GM19240 (cell line): Measurements from ENCODE around the gene RPL18A.
"Not testable (repeated sequence)": the region's sequence is repeated elsewhere in the genome, so short reads cannot be mapped to it uniquely, and the experiment has no call there.

Experiments used
- DNase-seq: peaks from one replicate; pipeline ENCODE4 v3.0.0; 2011; ENCODE audit warnings: low spot score; ENCODE audit not compliant: insufficient read length

The RPL18A gene

DNA sequence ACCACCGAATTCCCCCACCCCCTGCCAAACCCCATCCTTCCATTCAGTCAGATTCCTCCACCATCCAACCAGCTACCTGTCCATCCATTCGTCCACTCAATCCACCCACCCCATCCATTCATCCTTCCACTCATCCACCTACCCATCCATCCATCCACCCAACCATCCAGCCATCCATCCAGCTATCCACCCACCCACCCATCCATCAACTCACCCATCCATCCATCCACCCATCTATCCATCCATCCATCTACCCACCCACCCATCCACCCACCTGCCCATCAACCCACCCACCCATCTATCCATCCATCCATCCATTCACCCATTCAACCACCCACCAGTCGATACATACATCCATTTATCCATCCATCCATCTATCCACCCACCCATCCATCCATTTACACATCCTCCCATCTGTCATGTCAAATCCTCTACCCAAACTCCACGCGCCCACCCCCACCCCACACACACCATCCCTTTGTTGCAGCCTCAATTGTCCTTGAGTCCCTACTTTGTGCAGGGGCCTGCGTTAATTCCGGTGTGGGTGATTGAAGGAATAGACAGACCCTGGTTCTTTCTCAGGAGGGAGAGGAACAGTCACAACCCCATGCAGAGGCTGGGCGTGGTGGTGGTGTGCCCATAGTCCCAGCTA lies 6.7 kb downstream of the RPL18A start:
- no peak for DNase-seq

- no peak for DNase-seq
Measured at GRCh38 chr19:17866964-17867486, 7.3 kb downstream of the RPL18A start.

DNA sequence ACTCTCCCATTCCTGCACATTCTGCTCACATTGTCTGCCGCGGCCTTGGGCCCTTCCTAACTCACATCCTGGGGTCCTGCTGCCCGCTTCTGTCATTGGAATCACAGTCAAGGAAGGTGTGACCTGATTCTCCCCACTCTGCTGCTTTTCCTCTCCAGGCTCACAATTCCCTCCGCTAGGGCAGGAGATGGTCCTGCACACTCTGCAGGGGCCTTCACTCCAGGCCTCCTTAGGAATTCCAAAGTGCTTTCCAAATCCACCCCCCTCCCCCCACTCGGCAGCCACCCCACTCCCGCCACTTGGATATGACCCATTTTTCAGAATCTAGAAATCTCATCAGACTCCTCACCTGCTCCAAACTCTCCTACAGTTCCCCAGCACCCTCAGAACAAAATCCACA lies 9.0 kb downstream of the RPL18A start:
- no peak for DNase-seq

DNA sequence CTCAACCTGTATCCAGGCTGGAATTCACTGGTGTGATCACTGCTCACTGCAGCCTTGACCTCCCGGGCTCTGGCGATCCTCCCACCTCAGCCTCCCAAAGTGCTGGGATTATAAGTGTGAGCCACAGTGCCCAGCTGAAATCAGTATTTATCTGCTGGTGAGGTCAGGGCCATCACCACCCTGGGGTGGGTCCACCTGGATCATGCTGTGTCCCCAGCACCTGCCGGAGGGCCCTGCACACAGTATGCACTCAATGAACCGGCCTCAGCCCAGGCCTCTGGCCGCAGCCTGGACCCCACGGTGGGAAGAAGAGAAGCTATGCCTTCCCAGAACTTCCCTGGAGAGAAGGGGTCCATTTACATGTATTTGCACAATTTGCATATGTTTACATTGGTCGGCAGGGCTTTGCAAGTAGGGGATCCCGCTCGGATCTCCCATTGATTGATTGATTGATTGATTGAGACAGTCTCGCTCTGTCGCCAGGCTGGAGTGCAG lies 9.5 kb downstream of the RPL18A start:
- DNase-seq, result no peak

- DNase-seq, result no peak
Measured at GRCh38 chr19:17871032-17871877, 11.5 kb downstream of the RPL18A start.

- no peak for DNase-seq
Measured at GRCh38 chr19:17871878-17872250, 12.2 kb downstream of the RPL18A start, which contains the start of gene SLC5A5. Gene SLC5A5 (plus strand): TSS chr19:17871945. CDS start chr19:17872320, 375 bp downstream.

DNA sequence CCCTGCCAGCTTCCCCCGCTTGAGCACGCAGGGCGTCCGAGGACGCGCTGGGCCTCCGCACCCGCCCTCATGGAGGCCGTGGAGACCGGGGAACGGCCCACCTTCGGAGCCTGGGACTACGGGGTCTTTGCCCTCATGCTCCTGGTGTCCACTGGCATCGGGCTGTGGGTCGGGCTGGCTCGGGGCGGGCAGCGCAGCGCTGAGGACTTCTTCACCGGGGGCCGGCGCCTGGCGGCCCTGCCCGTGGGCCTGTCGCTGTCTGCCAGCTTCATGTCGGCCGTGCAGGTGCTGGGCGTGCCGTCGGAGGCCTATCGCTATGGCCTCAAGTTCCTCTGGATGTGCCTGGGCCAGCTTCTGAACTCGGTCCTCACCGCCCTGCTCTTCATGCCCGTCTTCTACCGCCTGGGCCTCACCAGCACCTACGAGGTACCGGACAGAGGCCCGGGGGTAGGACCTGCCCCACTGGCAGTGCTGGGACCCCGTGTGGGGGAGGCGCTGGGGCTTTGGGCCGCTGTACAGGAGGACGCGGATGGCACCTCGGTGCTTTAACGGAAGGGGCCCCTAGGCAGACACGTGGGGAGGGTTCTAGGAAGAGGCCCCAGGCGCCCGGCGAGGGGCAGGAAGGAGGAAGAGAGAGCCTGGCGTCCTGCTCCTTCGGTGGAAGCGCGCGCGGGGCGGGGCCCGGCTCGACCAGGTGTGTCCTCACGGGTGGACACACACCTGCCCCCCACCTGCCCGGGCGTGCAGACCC lies 12.7 kb downstream of the RPL18A start:
- DNase-seq, result no peak

DNA sequence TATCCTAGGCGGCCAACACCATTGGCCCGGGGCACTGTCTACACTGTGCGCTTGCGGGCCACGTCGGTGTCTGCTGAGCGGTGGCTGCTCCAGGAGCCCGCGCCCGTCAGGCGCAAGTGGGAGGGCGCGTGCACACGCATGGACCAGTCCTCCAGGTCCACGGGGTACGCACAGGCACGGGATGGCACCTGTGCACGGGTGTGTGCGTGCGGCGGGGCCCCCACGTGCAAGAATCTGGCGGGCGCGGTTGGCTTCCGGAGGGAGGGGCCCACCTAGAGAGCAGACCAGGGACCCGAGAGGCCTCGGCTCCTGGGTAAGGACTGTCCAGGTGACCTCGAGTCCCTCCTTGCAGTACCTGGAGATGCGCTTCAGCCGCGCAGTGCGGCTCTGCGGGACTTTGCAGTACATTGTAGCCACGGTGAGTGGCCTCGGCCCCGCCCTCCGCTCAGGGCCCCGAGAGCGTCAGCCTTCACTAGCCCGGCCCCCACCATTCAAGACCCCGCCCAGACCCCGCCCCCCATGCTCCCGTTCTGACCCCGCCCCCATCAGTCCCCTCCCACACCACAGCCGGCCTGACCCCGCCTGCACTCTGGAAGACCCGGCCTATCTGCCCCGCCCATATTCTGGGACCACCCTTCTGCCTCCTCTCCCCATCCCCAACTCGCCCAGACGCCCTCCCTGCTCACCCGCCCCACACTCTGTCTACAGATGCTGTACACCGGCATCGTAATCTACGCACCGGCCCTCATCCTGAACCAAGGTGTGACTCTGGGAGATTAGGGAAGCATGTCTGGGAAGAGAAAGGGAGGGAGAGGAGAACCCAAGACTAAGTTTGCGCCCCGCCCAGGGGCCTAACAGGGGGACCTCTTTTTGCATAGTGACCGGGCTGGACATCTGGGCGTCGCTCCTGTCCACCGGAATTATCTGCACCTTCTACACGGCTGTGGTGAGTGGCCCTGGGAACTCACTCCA lies 14.4 kb downstream of the RPL18A start:
- DNase-seq, result peak; percentile 56

GRCh38 chr19:17874758-17875135 lies 15.0 kb downstream of the RPL18A start:
- no peak for DNase-seq

DNA sequence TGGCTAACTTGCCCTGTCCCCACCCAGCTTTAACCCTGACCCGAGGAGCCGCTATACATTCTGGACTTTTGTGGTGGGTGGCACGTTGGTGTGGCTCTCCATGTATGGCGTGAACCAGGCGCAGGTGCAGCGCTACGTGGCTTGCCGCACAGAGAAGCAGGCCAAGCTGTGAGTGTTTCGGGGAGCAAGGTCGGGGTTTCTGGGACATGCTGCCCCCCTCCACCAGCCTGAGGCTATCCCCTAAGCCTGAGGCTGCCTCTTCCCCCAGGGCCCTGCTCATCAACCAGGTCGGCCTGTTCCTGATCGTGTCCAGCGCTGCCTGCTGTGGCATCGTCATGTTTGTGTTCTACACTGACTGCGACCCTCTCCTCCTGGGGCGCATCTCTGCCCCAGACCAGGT lies 18.0 kb downstream of the RPL18A start:
- DNase-seq, result no peak

DNA sequence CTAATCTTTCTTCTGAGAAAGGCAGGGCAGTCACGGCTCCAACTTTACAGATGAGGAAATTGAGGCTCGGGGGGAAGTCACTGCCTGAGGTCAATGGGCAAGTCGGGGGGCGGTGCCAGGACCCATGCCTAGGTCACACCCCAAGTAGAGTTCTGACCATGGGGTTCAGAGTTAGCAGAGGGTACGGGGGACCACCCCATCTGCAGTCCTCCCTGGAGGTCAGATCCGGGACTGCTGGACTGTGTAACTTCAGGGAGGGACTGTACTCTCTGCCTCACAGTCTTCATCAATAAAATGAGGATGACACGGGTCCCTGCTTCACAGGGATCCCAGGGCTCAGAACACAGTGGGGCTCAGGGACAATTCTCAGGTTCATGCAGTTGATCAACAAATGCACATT lies 19.8 kb downstream of the RPL18A start:
- DNase-seq, result no peak

DNA sequence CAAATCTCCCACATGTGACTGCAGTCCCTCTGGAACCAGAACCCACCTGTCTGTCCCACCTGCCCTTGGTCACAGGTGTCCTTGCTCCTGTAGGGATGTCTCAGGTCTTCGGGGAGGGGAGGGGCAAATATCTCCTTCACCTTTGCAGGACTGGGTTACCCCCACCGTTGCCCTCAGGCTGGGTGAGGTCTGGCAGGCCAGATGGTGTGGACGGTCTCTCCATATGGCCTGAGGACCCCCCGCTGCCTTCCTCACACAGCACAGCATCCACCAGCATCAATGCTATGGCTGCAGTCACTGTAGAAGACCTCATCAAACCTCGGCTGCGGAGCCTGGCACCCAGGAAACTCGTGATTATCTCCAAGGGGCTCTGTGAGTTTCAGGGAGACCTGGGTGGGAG lies 22.0 kb downstream of the RPL18A start:
- no peak for DNase-seq

- no peak for DNase-seq
Measured at GRCh38 chr19:17883627-17884410, 24.1 kb downstream of the RPL18A start.

GRCh38 chr19:17886515-17886914 lies 26.8 kb downstream of the RPL18A start:
- no peak for DNase-seq

DNA sequence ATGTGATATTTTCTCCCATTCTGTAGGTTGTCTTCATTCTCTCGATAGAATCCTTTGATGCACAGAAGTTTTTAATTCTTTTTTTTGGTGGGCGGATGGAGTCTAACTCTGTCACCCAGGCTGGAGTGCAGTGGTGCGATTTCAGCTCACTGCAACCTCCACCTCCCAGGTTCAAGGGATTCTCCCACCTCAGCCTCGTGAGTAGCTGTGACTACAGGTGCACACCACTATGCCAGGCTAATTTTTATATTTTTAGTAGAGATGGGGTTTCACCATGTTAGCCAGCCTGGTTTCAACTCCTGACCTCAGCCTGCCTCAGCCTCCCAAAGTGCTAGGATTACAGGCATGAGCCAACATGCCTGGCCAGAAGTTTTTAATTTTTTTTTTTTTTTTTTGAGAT lies 27.5 kb downstream of the RPL18A start:
- not testable (repeated sequence) for DNase-seq

- no peak for DNase-seq
Measured at GRCh38 chr19:17888260-17888659, 28.6 kb downstream of the RPL18A start.

- DNase-seq, result no peak
Measured at GRCh38 chr19:17889609-17890214, 30.0 kb downstream of the RPL18A start.

DNA sequence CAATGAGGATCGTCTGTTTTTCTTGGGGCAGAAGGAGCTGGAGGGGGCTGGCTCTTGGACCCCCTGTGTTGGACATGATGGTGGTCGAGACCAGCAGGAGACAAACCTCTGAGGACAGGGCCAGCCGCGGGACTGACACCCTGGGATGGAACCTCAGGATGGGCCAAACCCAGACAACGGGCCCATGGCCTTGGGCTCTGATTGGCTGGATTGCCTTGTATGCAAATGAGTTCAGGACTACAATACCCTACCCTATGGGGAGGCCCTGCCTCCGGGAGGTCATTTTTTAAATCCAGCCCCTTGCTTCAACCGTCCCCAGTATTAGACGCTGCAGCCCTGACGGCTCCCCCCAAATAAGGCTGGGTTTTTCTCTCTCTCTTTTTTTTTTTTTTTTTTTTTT lies 34.1 kb downstream of the RPL18A start:
- no peak for DNase-seq

DNA sequence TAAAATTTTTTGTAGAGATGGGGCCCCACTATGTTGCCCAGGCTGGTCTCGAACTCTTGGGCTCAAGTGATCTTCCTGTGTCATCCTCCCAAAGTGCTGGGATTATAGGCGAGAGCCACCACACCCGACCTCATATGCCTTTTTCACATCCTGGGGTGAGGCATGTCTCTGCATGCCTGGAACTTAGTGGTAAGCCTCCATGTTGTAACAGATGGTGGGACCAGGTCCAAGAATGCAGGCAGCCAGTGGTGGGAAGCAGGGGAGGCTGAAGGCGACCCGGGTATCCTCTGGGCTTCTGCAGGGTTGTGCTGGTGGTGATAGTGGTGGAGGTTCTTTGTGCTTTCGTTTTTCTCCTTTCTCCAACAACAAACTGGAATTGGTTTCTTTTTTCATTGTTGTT lies 43.0 kb downstream of the RPL18A start:
- no peak for DNase-seq
